H9 (cell line): ENCODE data around the gene LGALS8. TPM values are rescaled to one million over a fixed set of nuclear protein-coding genes. Genes with fewer than 3 reads are reported as not detected.

ENCODE experiments used
- DNase-seq: peaks from one replicate; pipeline ENCODE4 v3.0.0-alpha.2; 2017
- H2AFZ ChIP-seq: one replicate; pipeline ENCODE4 v1.6.1; 2013; ENCODE audit warnings: mild to moderate bottlenecking, low read length, control low read depth, moderate library complexity
- H2AK5ac ChIP-seq: 2 replicates; pipeline ENCODE4 v1.6.1; 2013; ENCODE audit warnings: low read length, control low read depth, mixed read lengths; ENCODE audit not compliant: insufficient read length
- H2BK120ac ChIP-seq: one replicate; pipeline ENCODE4 v1.6.1; 2013; ENCODE audit warnings: low read depth, mild to moderate bottlenecking, low read length, control low read depth, inconsistent platforms; ENCODE audit not compliant: poor library complexity, severe bottlenecking
- H2BK12ac ChIP-seq: 2 replicates; pipeline ENCODE4 v1.6.1; 2013; ENCODE audit warnings: low read length, control low read depth, mixed read lengths, low read depth; ENCODE audit not compliant: insufficient read length
- H2BK15ac ChIP-seq: 2 replicates; pipeline ENCODE4 v1.6.1; 2013; ENCODE audit warnings: low read depth, low read length, control low read depth
- H2BK20ac ChIP-seq: one replicate; pipeline ENCODE4 v1.6.1; 2013; ENCODE audit warnings: low read depth, mild to moderate bottlenecking, low read length, control low read depth, inconsistent platforms; ENCODE audit not compliant: poor library complexity, severe bottlenecking
- H2BK5ac ChIP-seq: 2 replicates; pipeline ENCODE4 v1.6.1; 2013; ENCODE audit warnings: low read length, control low read depth, mixed read lengths; ENCODE audit not compliant: insufficient read length
- H3K14ac ChIP-seq: 2 replicates; pipeline ENCODE4 v1.6.1; 2013; ENCODE audit warnings: low read length, control low read depth; ENCODE audit not compliant: insufficient read depth
- H3K18ac ChIP-seq: 2 replicates; pipeline ENCODE4 v1.6.1; 2013; ENCODE audit warnings: low read depth, mild to moderate bottlenecking, mixed read lengths, low read length, control low read depth; ENCODE audit not compliant: insufficient read length
- H3K23ac ChIP-seq: 2 replicates; pipeline ENCODE4 v1.6.1; 2013; ENCODE audit warnings: low read length, control low read depth, mixed read lengths, low read depth; ENCODE audit not compliant: insufficient read length
- H3K23me2 ChIP-seq: 2 replicates; pipeline ENCODE4 v1.6.1; 2013; ENCODE audit warnings: low read depth, mild to moderate bottlenecking, mixed read lengths, low read length, control low read depth; ENCODE audit not compliant: insufficient read length, poor library complexity, severe bottlenecking
- H3K27ac ChIP-seq: 2 replicates; pipeline ENCODE4 v1.5.1; 2013; ENCODE audit warnings: low read length, control low read depth, mixed read lengths, low read depth; ENCODE audit not compliant: insufficient read length
- H3K27me3 ChIP-seq: 2 replicates; pipeline ENCODE4 v1.6.1; 2013; ENCODE audit warnings: low read length, control low read depth, inconsistent platforms; ENCODE audit not compliant: insufficient read depth
- H3K4ac ChIP-seq: 2 replicates; pipeline ENCODE4 v1.6.1; 2013; ENCODE audit warnings: low read depth, mild to moderate bottlenecking, control low read depth, inconsistent platforms, low read length, moderate library complexity
- H3K4me1 ChIP-seq: 2 replicates; pipeline ENCODE4 v1.6.1; 2013; ENCODE audit warnings: low read length, control low read depth, inconsistent platforms; ENCODE audit not compliant: insufficient read depth
- H3K4me2 ChIP-seq: 2 replicates; pipeline ENCODE4 v1.6.1; 2013; ENCODE audit warnings: low read length, control low read depth, mixed read lengths; ENCODE audit not compliant: insufficient read length, insufficient read depth
- H3K56ac ChIP-seq: 2 replicates; pipeline ENCODE4 v1.6.1; 2013; ENCODE audit warnings: low read depth, mild to moderate bottlenecking, mixed read lengths, low read length, control low read depth; ENCODE audit not compliant: insufficient read length
- H3K79me1 ChIP-seq: 2 replicates; pipeline ENCODE4 v1.6.1; 2013; ENCODE audit warnings: low read depth, mild to moderate bottlenecking, moderate library complexity, low read length, control low read depth, inconsistent platforms; ENCODE audit not compliant: insufficient read depth, poor library complexity, severe bottlenecking
- H3K79me2 ChIP-seq: 2 replicates; pipeline ENCODE4 v1.6.1; 2013; ENCODE audit warnings: low read length, control low read depth, inconsistent platforms; ENCODE audit not compliant: insufficient read depth
- H3K9ac ChIP-seq: 2 replicates; pipeline ENCODE4 v1.6.1; 2013; ENCODE audit warnings: low read length, control low read depth, mixed read lengths; ENCODE audit not compliant: insufficient read length; ENCODE audit errors: extremely low read depth
- H3K9me3 ChIP-seq: one replicate; pipeline ENCODE4 v1.6.1; 2013; ENCODE audit warnings: low read depth, low read length, inconsistent platforms; ENCODE audit not compliant: control insufficient read depth
- H3T11ph ChIP-seq: one replicate; pipeline ENCODE4 v1.6.1; 2013; ENCODE audit warnings: mild to moderate bottlenecking, low read length, control low read depth, inconsistent platforms
- H4K20me1 ChIP-seq: one replicate; pipeline ENCODE4 v1.6.1; 2013; ENCODE audit not compliant: control insufficient read depth, insufficient read length, insufficient read depth
- H4K5ac ChIP-seq: 2 replicates; pipeline ENCODE4 v1.6.1; 2013; ENCODE audit warnings: low read depth, mild to moderate bottlenecking, mixed read lengths, low read length, control low read depth; ENCODE audit not compliant: insufficient read length
- H4K8ac ChIP-seq: replicated peaks from 2 replicates; pipeline ENCODE4 v1.6.1; 2013; ENCODE audit warnings: low read length, control low read depth, mixed read lengths, low read depth; ENCODE audit not compliant: insufficient read length
- H4K91ac ChIP-seq: 2 replicates; pipeline ENCODE4 v1.6.1; 2013; ENCODE audit warnings: low read depth, mild to moderate bottlenecking, moderate library complexity, mixed read lengths, low read length, control low read depth; ENCODE audit not compliant: insufficient read length
- H3K27ac Mint-ChIP-seq, 3 experiments: 2 replicates in 2 of 3; 3 replicates in 1 of 3; pipeline ENCODE4 v1.8.0; 2020 to 2021; ENCODE audit warnings: mixed read lengths in 3 of 3, mild to moderate bottlenecking in 1 of 3, moderate library complexity in 1 of 3
- H3K27me3 Mint-ChIP-seq: 2 replicates; pipeline ENCODE4 v1.8.0; 2021; ENCODE audit warnings: low read depth, mild to moderate bottlenecking, moderate library complexity, mixed read lengths
- H3K36me3 Mint-ChIP-seq, 3 experiments: 2 replicates in 2 of 3; 3 replicates in 1 of 3; pipeline ENCODE4 v1.8.0; 2020 to 2021; ENCODE audit warnings: low read depth in 3 of 3, mixed read lengths in 3 of 3; ENCODE audit not compliant: insufficient read depth in 1 of 3
- H3K4me1 Mint-ChIP-seq, 2 experiments: 2 replicates each; pipeline ENCODE4 v1.8.0; 2020; ENCODE audit warnings: mixed read lengths in 2 of 2
- H3K4me3 Mint-ChIP-seq, 2 experiments: 2 replicates in 1 of 2; 3 replicates in 1 of 2; pipeline ENCODE4 v1.8.0; 2020 to 2021; ENCODE audit warnings: mild to moderate bottlenecking in 2 of 2, mixed read lengths in 2 of 2, moderate library complexity in 1 of 2
- H3K9me3 Mint-ChIP-seq, 2 experiments: 2 replicates in 1 of 2; 3 replicates in 1 of 2; pipeline ENCODE4 v1.8.0; 2020; ENCODE audit warnings: mild to moderate bottlenecking in 2 of 2, mixed read lengths in 2 of 2, moderate library complexity in 1 of 2
- CTCF ChIP-seq: fragments of 200-600 bp; sonication (generic); conservative IDR thresholded peaks from 3 replicates; pipeline ENCODE4 v1.8.0; 2021; ENCODE audit warnings: antibody characterized with exemption, mild to moderate bottlenecking
- WGBS: extraction: QIAGEN DNeasy Blood & Tissue Kit; methylation state at CpG from one replicate; pipeline ENCODE4 v1.1.7; 2013; ENCODE audit warnings: missing lambda C conversion rate, low lambda C conversion rate, mixed read lengths; ENCODE audit not compliant: insufficient read length; ENCODE audit errors: extremely low coverage; 5-methylcytosine and 5-hydroxymethylcytosine counted together
- total RNA-seq: library from RNA; stranded (reverse); gene quantifications from 2 replicates; pipeline ENCODE4 v1.2.1, GENCODE V29; 2021

Gene LGALS8
- total RNA-seq, 1 experiment from 2014 or later: 14.2 TPM

- Histone ChIP-seq H3K56ac (no peak overlapping the region), H3K9ac (no peak overlapping the region), H3K79me2 (no peaks in the 10 kb centered on the region), H3K14ac (no peak overlapping the region), H2BK15ac (no peak overlapping the region), H3K27ac (no peak overlapping the region), H3K27me3 (no peaks in the 10 kb centered on the region), H2BK20ac (no peak overlapping the region), H3T11ph (no peak overlapping the region), H3K18ac (no peak overlapping the region), H2AK5ac (no peak overlapping the region), H4K91ac (no peak overlapping the region), H3K23ac (no peak overlapping the region), H2AFZ (no peak overlapping the region), H3K23me2 (no peaks in the 10 kb centered on the region), H2BK120ac (no peak overlapping the region), H4K20me1 (no peaks in the 10 kb centered on the region), H3K79me1 (no peaks in the 10 kb centered on the region), H3K4me1 (no peaks in the 10 kb centered on the region), H4K8ac (no peak overlapping the region), H2BK5ac (no peak overlapping the region), H3K9me3 (no peaks in the 10 kb centered on the region), H2BK12ac (no peak overlapping the region), H4K5ac (no peak overlapping the region), H3K4me2 (no peak overlapping the region), H3K4ac (no peak overlapping the region)
- DNase-seq: no peak
- Mint-ChIP-seq H3K9me3 (no peaks in the 10 kb centered on the region), H3K36me3 (peaks cover 46 to 95% (median 92%) of the 10 kb centered on the region in 3 experiments; a peak in 6 of 7 replicates), H3K27me3 (no peaks in the 10 kb centered on the region), H3K4me1 (no peaks in the 10 kb centered on the region), H3K4me3 (no peak overlapping the region), H3K27ac (no peak overlapping the region)
- TF ChIP-seq CTCF: no peak
- no CpG with 5 or more reads among the region's 8 CpGs for WGBS
Measured at GRCh38 chr1:236553370-236553769, 29.6 kb downstream of the LGALS8 start.
